Measurements from ENCODE around the gene NDUFV2. TPM values are rescaled to one million over a fixed set of nuclear protein-coding genes. Genes with fewer than 3 reads are reported as not detected.

The NDUFV2 gene
- 117 to 126 TPM (median 124 TPM) in 5 replicates for total RNA-seq (2022; extraction: Qiagen RNA extraction; ENCODE audit: low read depth)

GRCh38 chr18:9102508-9103375, at the start of gene NDUFV2:
TSS of gene NDUFV2 (plus strand) at chr18:9102699. CDS start at chr18:9102744, 45 bp downstream.

DNA sequence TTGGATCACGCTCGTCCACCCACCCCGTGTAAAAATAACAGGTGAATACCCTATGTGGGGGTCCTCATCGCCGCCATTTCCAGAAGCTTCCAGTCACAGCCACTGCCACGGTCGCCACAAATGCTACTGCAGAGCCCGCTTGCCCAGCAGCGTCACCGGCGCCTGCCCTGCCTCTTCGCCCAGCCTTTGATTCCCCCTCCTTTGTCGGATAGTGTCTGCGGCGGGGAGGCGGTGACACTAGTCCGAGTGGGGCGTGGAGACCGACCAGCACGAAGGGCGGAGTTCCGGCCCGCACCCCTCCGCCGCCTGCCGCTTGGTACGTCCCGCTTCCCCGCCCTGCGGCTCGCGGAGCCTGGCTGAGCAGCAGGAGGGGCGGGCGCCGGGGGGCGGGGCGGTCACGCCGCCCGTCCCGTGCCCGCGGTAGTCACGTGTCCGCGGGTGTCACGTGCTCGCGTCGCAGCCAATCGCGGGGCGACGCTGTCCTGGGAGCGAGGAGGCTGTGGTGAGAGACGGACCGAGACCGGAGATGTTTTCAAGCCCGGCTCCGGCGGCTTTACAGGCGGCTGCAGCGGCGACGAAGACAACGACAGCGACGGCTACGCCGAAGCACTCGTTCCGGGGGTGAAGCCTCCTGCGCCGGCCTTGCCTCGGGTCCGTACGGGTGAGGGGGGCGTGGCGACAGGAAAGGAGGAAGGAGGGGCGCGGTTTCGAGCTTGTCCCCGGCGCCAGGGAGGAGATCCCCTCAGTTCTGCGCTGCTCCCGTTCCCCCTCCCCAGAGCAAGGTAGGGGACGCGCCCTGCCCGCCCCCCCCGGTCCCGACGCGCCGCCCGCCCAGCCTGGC, 34.0 kb downstream of the NDUFV2 start, which contains the start of gene ANKRD12:
Gene ANKRD12 (plus strand): TSS at position 467 of the 841 bp plus-strand sequence. CDS start 45,652 bp downstream, outside the sequence.

Other genes with a start within 250 kb of the NDUFV2 start
- gene ANKRD12, start 34.1 kb downstream of the NDUFV2 start, total RNA-seq (2022; extraction: Qiagen RNA extraction; ENCODE audit: low read depth) = 3.1 to 4.9 TPM (median 3.9 TPM) in 5 replicates
- 13.3 to 18.1 TPM (median 16.7 TPM) in 5 replicates for gene TWSG1, start 232.1 kb downstream of the NDUFV2 start, total RNA-seq (2022; extraction: Qiagen RNA extraction; ENCODE audit: low read depth)

All from A549 treated with CpdA at 1 μM for 4 hours (cell line).